IPS-18c (cell line): ENCODE data around the gene AKAP6.

ENCODE experiments used
- H3K4me3 ChIP-seq: 2 replicates; pipeline ENCODE4 v1.7.0; 2013; ENCODE audit warnings: low read depth, mild to moderate bottlenecking, low read length, moderate library complexity; ENCODE audit not compliant: insufficient read depth
- H3K9me3 ChIP-seq: one replicate; pipeline ENCODE4 v1.6.1; 2013; ENCODE audit warnings: mild to moderate bottlenecking, low read length, moderate library complexity; ENCODE audit not compliant: control insufficient read depth, insufficient read depth

AKAP6 gene

DNA sequence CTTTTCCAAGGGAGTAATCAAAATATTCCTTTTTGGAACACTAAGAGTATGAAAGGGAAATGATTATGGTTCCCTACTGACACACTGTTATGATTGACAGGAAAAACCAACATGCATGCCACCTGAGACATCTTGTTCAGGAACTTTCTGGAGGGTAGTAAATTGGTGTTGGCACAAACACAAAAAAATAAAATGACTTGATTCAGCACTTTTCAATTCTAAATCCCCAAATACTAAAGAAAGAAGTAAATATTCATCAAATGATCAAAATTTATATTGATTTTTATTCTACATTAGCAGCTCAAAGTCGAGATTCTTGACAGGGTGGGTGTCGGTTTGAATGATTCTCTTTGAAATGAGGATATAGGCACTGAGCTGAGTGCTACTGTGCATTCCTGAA, 338.2 kb downstream of the AKAP6 start:
- Histone ChIP-seq H3K9me3 (no peaks in the 10 kb centered on the region), H3K4me3 (no peak overlapping the region)

DNA sequence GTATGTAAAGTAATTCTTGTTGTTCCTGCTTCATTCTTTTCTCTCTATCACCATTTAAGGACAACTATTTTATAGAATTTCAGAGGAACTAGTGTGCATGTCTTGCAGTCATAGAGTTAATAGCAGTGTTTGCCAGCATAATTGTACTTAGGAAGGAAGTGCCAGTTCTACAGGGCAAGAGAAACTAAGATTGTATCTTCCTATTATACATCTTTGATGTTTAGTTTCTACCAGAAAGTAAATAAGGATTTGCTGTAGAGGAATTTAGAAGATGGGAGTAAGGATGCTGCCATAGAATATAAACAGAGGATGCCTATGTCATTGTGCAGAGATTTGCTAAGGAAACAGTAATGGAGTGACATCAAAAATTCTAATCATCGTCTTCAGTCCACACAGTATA, 338.7 kb downstream of the AKAP6 start:
- no peaks in the 10 kb centered on the region for H3K9me3 ChIP-seq

DNA sequence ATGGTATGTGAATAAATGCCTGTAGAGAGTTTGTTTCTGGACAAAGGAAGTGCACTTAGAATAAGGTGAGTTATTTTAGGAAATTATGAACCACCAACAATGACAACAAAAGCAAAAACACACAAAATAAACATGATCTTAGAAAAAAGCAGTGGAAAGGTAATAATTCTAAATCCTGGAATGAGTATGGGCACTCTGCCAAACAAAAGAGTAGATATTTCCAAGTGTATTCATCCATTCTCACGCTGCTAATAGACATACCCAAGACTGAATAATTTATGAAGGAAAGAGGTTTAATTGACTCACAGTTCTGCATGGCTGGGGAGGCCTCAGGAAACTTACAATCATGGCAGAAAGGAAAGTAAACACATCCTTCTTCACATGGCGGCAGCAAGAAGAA, 340.3 kb downstream of the AKAP6 start:
- Histone ChIP-seq H3K9me3 (no peaks in the 10 kb centered on the region), H3K4me3 (no peak overlapping the region)

More for the DNA sequence above, 338.7 kb downstream of the AKAP6 start:
- no peak overlapping the region for H3K4me3 ChIP-seq

DNA sequence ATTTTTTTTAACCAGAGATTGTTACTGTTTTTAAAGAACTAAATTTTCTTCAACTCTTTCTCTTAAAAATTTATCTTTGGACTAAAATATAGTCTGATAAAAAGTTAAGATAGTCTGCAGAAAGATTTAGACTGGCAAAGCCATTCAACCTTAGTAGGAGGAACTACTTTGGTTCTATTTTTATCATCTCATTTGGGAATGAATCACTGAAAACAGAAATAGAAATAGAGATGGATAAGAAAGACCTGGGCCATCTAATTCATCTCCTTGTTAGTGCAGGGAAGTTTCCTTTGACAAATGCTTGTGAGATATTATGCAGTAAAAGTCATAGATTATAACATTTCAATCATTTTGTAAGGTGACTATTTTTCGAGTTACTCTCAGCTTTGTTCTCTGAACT, 346.3 kb downstream of the AKAP6 start:
- H3K4me3 ChIP-seq: no peak overlapping the region
- H3K9me3 ChIP-seq: no peaks in the 10 kb centered on the region

DNA sequence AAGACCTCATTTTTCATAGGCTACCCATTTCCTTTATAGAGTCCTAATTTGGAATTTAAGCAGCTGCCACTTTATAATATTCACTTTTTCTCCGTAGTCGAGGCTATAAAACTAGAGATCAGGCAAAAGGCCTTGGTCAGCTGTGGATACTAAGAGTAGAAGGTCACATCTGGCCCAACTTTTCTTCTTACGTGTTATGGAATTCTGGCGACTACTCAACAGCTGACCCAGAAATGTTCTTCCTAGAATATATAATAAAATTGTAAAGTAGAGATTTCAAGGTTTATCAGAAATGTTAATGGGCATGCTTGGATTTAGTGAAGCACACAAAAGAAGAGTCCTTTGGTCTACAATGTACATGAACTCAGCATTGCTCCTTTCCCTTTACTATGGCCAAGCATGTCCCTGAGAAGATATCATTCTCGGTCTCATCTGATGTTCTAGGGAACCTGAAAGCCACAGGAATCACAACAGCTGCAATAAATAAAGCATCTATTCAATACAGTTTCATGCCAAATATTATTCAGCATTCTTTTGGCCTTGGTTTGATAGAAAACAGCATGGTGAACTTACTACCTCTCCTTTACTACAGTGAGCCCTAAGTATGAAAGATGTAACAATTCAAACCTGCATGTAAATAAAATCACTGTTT, 348.2 kb downstream of the AKAP6 start:
- Histone ChIP-seq H3K9me3 (no peaks in the 10 kb centered on the region), H3K4me3 (no peak overlapping the region)

DNA sequence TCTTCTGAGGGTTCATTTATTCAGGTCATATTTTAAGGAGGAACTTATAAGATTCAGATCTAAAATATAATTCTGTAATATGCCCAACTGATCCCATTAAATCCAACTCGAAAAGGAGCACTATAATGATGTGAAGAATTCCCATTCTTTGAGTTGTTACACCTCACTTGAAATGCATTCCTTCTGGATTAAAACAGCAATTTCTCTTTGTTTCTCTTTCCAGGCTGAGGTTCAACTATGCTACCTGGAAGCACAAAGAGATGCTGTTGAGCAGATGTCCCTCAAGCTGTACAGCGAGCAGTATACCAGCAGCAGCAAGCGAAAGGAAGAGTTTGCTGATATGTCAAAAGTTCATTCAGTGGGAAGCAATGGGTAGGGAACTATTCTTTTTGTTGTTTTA, 349.0 kb downstream of the AKAP6 start:
- Histone ChIP-seq H3K4me3 (no peak overlapping the region), H3K9me3 (no peaks in the 10 kb centered on the region)

DNA sequence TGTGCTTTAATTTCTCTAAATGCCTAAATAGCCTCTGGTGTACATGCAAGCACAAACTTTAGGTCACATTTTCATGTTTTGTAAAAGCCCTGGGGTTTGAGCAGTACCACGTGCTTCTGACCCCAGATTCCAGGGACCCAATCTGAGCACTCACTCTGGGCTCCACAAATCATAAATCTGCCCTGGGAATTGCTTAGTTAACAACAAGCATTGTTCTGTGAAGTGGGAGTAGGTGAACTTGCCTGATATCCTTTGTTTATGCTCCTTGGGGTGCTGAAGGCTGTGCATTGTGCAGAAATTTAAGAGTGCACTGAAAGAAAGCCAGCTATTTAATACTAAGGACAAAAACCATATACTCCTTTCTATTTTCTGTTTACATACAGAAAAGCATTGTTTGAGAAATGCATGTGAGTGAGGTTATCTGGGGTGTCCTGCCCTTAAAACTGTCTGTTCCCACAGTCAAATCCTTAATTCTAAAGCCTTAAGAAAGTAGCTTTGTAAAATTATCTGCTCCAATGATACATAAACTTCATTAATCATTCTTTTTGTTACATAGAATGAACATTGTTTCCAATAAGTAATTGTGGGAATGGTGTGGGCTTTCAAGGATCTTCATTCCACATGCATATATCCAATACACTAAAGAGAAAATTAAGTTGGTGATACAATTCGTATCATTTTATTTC, 351.0 kb downstream of the AKAP6 start:
- H3K4me3 ChIP-seq: no peak overlapping the region
- no peaks in the 10 kb centered on the region for H3K9me3 ChIP-seq

DNA sequence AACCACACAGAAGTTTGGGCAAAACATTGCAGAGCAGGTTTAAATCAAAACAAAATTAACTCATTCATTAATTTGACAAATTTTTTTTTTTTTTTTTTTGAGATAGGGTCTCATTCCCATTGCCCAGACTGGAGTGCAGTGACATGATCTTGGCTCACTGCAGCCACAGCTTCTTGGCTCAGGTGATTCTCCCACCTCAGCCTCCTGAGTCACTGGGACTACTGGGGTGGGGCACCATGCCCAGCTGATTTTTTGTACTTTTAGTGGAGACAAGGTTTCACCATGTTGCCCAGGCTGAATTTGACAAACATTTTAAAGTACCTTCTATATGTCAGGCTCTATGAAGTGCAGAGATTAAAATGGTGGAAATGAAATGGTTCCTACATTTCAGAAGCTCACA, 352.5 kb downstream of the AKAP6 start:
- Histone ChIP-seq H3K4me3 (no peak overlapping the region), H3K9me3 (no peaks in the 10 kb centered on the region)

DNA sequence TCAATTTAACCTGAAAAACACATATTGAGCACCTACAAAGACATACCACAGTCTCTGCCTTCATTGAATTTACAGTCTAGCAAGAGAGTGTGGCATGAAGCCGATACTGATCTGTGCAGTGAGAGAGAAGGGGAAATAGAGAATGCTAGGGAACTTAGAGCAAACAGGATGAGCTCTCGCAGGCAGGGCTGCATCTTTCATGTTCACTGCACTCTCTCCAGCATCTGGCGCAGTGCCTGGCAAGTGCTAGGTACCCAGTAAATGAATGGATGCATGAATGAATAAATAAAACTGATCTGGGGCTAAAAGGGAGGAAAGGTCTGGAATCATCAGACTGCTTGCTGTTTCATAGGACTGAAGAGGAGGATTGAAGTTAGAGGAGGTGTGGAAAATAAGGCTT, 353.1 kb downstream of the AKAP6 start:
- H3K9me3 ChIP-seq: no peaks in the 10 kb centered on the region
- H3K4me3 ChIP-seq: no peak overlapping the region

DNA sequence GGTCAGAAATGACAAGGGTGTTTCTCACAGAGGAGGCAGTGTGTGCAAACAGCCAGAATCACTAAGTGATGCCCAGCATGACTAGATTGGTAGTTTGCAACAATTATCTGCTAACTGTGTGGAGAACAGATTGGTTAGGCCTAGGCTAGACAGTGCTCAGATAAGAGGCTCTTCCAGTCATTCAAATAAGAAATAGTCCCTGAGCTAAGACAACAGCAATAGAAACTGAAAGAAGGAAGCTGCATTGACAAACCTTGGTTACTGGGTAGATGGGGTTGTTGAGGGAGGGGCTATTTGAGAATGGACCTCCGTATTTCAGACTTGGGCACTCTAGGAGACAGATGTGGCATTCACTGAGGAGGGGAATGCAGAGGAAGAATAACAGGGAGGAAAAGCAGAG, 354.6 kb downstream of the AKAP6 start:
- no peak overlapping the region for H3K4me3 ChIP-seq
- no peaks in the 10 kb centered on the region for H3K9me3 ChIP-seq

DNA sequence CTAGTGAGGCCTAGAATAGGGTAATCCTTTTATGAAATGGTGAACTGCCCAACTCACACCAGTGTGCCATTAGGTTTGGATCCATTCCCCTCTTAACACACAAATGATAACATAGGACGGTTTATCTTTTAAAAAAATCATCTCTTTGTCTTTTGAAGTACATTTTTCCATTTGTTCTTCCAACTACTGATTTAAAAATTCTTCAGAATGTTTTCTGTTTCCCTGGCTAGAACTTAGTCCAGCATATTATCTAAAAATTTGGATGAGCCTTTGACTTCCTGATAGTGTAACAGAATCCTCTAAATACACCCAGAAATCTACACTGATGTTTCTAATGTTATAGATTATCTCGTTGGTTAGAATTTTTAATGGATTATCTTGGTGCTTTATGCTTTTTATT, 359.8 kb downstream of the AKAP6 start:
- H3K4me3 ChIP-seq: no peak overlapping the region
- H3K9me3 ChIP-seq: no peaks in the 10 kb centered on the region

DNA sequence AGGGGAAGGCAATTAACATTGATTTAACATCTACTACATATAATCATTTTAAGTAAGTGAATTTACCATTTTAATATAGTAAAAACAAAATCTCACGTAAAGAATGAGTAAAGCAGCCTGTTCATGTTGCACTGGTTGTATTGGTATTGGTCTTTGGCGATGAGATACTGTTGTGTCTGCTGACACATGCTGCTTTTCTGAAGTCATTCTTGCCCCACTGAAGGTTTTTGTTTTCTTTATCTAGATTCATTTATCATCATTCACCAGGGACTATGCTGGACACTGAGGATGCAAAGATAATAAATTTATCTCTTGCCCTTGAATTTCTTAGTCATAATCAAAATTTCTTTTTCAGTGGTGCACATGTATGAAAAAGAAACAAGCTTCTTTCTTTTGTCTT, 363.3 kb downstream of the AKAP6 start:
- H3K4me3 ChIP-seq: no peak overlapping the region
- no peaks in the 10 kb centered on the region for H3K9me3 ChIP-seq

DNA sequence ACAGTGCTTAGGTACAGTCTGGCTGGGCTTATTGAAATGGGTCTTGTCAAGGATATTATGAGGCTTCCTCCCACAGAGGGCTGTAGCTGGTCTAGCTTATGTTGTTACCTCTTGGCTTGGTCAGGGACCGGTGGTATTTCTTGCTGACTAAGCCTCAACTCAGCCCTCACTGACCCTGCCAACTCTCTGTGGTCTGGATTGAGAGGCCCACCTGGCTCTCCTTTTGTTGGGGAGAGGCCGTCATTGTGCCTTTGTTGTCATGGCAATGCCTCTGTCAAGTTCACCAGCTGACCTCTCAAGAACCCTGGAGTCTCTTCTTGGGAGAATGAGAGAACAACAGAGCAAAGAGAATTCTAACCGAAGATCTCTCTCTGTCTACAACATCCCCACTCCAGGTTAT, 364.0 kb downstream of the AKAP6 start:
- H3K9me3 ChIP-seq: no peaks in the 10 kb centered on the region

DNA sequence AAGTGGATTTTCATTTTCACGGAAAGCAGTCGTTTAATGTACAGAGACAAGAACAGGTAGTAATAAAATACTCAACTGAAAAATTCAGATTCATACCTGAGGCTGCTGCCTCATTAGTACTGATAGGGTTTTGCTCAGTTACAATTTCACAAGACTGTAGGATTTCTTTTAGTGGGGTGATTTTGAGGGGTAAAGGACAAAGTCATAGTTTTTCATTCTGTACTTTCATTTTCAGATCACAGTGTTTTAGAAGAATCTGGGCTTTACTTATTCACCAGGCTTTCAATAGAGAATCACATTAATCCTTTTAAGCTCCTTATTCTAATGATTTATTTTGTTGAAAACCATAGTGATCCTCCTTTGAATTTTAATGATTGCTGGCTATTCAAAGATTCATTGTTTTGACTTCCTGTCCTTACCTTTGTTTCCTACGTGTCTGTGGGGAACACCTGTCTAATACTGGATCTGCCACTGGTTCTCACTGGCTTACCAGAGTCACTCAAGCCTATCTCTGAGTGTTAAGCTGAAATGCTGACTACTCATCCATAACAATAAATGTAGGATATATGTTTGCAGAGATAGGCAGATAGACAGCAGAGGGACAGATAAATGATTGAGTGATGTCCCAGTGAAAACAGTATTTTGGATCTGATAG, 365.8 kb downstream of the AKAP6 start:
- no peaks in the 10 kb centered on the region for H3K9me3 ChIP-seq
- no peak overlapping the region for H3K4me3 ChIP-seq

More for the DNA sequence above, 364.0 kb downstream of the AKAP6 start:
- no peak overlapping the region for H3K4me3 ChIP-seq

DNA sequence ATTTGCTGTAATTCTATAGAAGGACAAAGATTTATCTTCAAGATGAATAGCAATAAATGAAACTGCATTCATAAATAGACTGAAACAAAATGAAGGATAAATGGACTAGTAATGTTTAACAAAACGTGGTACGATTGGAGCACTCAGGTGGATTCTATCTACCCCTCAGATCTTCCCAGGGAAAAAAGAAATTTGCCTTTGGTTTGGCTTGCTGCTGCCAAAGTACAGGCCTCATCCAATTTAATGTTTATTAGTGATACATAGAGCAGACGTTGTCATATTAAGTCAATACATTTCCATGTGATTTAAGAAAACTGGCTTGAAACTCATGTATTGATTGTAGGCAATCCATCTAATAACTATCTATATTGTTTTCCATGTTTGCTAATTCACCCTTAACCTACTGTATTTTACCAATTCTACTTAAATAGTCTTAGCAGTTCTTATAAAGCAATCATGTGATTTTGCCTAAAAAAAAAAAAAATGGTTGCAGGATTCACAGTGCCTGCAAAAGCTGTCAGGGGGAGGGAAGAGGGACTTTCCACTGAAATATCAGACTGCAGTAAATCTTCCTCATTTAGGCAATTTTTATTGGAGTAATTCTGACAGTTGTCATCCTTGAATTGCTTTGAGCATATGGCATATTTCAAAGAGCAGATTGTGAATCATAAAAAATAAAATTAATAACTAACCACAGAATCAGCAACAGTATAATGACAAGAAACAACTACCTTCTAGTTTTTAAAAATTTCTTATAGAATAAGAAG, 367.4 kb downstream of the AKAP6 start:
- Histone ChIP-seq H3K4me3 (no peak overlapping the region), H3K9me3 (no peaks in the 10 kb centered on the region)

DNA sequence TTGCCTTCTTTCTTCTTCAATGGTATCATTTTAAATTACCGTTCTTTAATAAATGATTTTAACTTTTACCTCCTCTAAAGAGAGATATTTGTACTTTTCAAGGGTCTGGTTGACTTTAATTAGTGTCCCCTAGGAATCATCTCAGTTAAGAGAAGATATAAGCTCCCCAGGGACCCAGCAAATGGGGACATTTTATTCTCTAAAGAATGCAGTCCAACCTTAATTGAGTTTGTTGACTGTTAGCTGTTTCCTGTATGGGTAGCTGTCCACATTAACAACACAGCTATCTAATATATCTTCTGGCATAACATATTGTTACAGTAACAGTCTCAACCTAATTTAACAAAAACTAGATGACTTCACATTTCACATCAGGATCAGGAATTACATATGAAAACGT, 368.0 kb downstream of the AKAP6 start:
- no peaks in the 10 kb centered on the region for H3K9me3 ChIP-seq
- no peak overlapping the region for H3K4me3 ChIP-seq

DNA sequence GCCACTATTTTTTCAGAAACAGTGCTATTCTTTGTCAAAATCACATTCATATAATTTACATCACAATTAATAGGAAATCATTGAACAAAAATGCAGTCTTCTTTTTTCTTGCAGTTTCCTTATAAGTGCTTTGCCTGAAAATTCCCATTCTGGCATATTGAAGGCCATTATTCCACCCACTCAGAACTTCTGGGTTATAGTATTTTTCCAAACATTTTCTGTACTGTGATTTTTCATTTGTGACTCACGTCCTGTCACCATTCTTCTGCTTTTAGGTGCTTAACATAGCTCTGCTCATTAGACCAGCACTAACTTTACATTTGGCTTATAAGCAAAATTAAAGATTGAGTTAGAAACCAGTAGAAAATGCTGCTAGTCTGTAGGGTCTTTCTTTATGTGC, 368.6 kb downstream of the AKAP6 start:
- no peak overlapping the region for H3K4me3 ChIP-seq
- no peaks in the 10 kb centered on the region for H3K9me3 ChIP-seq

DNA sequence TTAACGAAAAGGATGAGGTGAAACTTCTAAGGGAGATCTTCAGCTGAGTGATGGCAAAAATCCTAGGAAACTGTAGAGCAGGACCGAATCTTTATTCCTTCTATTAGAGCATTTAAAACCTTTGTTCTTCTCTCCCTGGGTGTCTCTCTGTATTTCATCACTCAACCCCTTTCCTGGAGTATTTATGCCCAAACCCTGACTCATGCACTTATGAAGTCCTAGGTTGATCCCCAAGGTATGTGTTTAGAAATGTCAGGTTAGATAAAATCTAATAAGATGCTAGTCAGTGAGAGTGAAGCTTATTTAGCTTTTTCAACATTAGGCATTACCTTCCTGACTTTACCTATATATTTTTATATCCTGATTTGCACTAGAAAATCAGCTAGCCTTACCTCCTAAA, 369.7 kb downstream of the AKAP6 start:
- H3K9me3 ChIP-seq: no peaks in the 10 kb centered on the region
- H3K4me3 ChIP-seq: no peak overlapping the region
